HG02678 (cell line): ENCODE data around the gene UGT1A5.
"Not testable (repeated sequence)": the region's sequence is repeated elsewhere in the genome, so short reads cannot be mapped to it uniquely, and the experiment has no call there.

Experiments
- ATAC-seq: cut with Tn5 transposase; IDR thresholded peaks from one replicate; pipeline ENCODE4 v1.9.1; 2021; ENCODE audit warnings: mild to moderate bottlenecking, moderate library complexity; ENCODE audit not compliant: unreplicated experiment

The UGT1A5 gene

GRCh38 chr2:233745073-233745755, 32.5 kb downstream of the UGT1A5 start:
- no peak for ATAC-seq

- ATAC-seq = not testable (repeated sequence)
Measured at GRCh38 chr2:233745838-233746237, 33.1 kb downstream of the UGT1A5 start.

- no peak for ATAC-seq
Measured at GRCh38 chr2:233746475-233747282, 34.0 kb downstream of the UGT1A5 start.

GRCh38 chr2:233747283-233747544, 34.5 kb downstream of the UGT1A5 start:
- ATAC-seq = no peak

GRCh38 chr2:233750689-233751088, 38.0 kb downstream of the UGT1A5 start:
- not testable (repeated sequence) for ATAC-seq

GRCh38 chr2:233751212-233752009, 38.7 kb downstream of the UGT1A5 start:
- not testable (repeated sequence) for ATAC-seq

- ATAC-seq = no peak
Measured at GRCh38 chr2:233754872-233755611, 42.3 kb downstream of the UGT1A5 start.

- ATAC-seq = no peak
Measured at GRCh38 chr2:233756429-233757081, 43.8 kb downstream of the UGT1A5 start.

- no peak for ATAC-seq
Measured at GRCh38 chr2:233758141-233758540, 45.4 kb downstream of the UGT1A5 start.

GRCh38 chr2:233758849-233759248, 46.1 kb downstream of the UGT1A5 start:
- no peak for ATAC-seq

GRCh38 chr2:233760043-233760442, 47.3 kb downstream of the UGT1A5 start, which contains the start of gene UGT1A1:
Gene UGT1A1, plus strand, starts transcription at chr2:233760270. Its CDS starts 18 bp downstream, at chr2:233760288.
- ATAC-seq = no peak

- ATAC-seq = no peak
Measured at GRCh38 chr2:233761040-233761769, 48.5 kb downstream of the UGT1A5 start.

- ATAC-seq = no peak
Measured at GRCh38 chr2:233764264-233764663, 51.6 kb downstream of the UGT1A5 start.

- no peak for ATAC-seq
Measured at GRCh38 chr2:233764761-233765160, 52.1 kb downstream of the UGT1A5 start.

GRCh38 chr2:233766416-233766815, 53.7 kb downstream of the UGT1A5 start:
- no peak for ATAC-seq

GRCh38 chr2:233768076-233768475, 55.4 kb downstream of the UGT1A5 start:
- ATAC-seq = no peak

GRCh38 chr2:233769260-233769659, 56.6 kb downstream of the UGT1A5 start:
- no peak for ATAC-seq

GRCh38 chr2:233772153-233772552, 59.4 kb downstream of the UGT1A5 start:
- ATAC-seq = no peak

- ATAC-seq = no peak
Measured at GRCh38 chr2:233772583-233772982, 59.9 kb downstream of the UGT1A5 start.

GRCh38 chr2:233773854-233774253, 61.1 kb downstream of the UGT1A5 start:
- no peak for ATAC-seq
